ES-I3 (cell line): ENCODE data around the gene MCCC2.
A peak's percentile ranks its signal among the peaks of the same experiment; 100 is the strongest.
"Not testable (repeated sequence)": the region's sequence is repeated elsewhere in the genome, so short reads cannot be mapped to it uniquely, and the experiment has no call there.

ENCODE experiments used
- H3K36me3 ChIP-seq: 2 replicates; pipeline ENCODE4 v1.6.1; 2013; ENCODE audit warnings: mild to moderate bottlenecking, low read length, control low read depth, moderate library complexity; ENCODE audit not compliant: insufficient read depth
- H3K4me1 ChIP-seq: 2 replicates; pipeline ENCODE4 v1.6.1; 2013; ENCODE audit warnings: mild to moderate bottlenecking, control low read depth, low read length; ENCODE audit not compliant: insufficient read depth
- H3K9ac ChIP-seq: 2 replicates; pipeline ENCODE4 v1.6.1; 2013; ENCODE audit warnings: low read depth, mild to moderate bottlenecking, low read length, moderate library complexity
- H3K9me3 ChIP-seq: 2 replicates; pipeline ENCODE4 v1.6.1; 2013; ENCODE audit warnings: mild to moderate bottlenecking, low read length, moderate library complexity; ENCODE audit not compliant: control insufficient read depth, insufficient read depth

The MCCC2 gene

GRCh38 chr5:71586941-71587765 lies at the start of gene MCCC2:
Gene MCCC2 (plus strand): TSS chr5:71587340. CDS start chr5:71587426, 86 bp downstream.
- no peaks in the 10 kb centered on the region for H3K4me1 ChIP-seq
- H3K9ac ChIP-seq: peak within 1 kb of the TSS; percentile 53
- no peaks in the 10 kb centered on the region for H3K36me3 ChIP-seq
- no peaks in the 10 kb centered on the region for H3K9me3 ChIP-seq

- H3K4me1 ChIP-seq: no peaks in the 10 kb centered on the region
- no peaks in the 10 kb centered on the region for H3K9me3 ChIP-seq
- H3K36me3 ChIP-seq: peaks cover 8% of the 10 kb centered on the region
- H3K9ac ChIP-seq: no peak overlapping the region
These were observed 49.5 kb upstream of the MCCC2 start for GRCh38 chr5:71537687-71538086.

GRCh38 chr5:71550885-71551284 lies 36.3 kb upstream of the MCCC2 start:
- H3K9me3 ChIP-seq, H3K4me1 ChIP-seq, H3K9ac ChIP-seq: not testable (repeated sequence)
- H3K36me3 ChIP-seq: peaks cover 22% of the 10 kb centered on the region

- peaks cover 22% of the 10 kb centered on the region for H3K36me3 ChIP-seq
- H3K9ac ChIP-seq, H3K9me3 ChIP-seq, H3K4me1 ChIP-seq: not testable (repeated sequence)
These were observed 35.6 kb upstream of the MCCC2 start for GRCh38 chr5:71551582-71551981.

GRCh38 chr5:71552026-71552749 lies 35.0 kb upstream of the MCCC2 start:
- H3K36me3 ChIP-seq: peaks cover 19% of the 10 kb centered on the region
- H3K9me3 ChIP-seq, H3K4me1 ChIP-seq, H3K9ac ChIP-seq: not testable (repeated sequence)

GRCh38 chr5:71563161-71563560 lies 24.0 kb upstream of the MCCC2 start:
- no peak overlapping the region for H3K9ac ChIP-seq
- H3K4me1 ChIP-seq: no peaks in the 10 kb centered on the region
- H3K36me3 ChIP-seq: peaks cover 22% of the 10 kb centered on the region
- H3K9me3 ChIP-seq: no peaks in the 10 kb centered on the region

- H3K9ac ChIP-seq: no peak overlapping the region
- peaks cover 20% of the 10 kb centered on the region for H3K36me3 ChIP-seq
- no peaks in the 10 kb centered on the region for H3K4me1 ChIP-seq
- no peaks in the 10 kb centered on the region for H3K9me3 ChIP-seq
These were observed 22.2 kb upstream of the MCCC2 start for GRCh38 chr5:71564895-71565294.

GRCh38 chr5:71569748-71570509 lies 17.2 kb upstream of the MCCC2 start:
- H3K4me1 ChIP-seq: no peaks in the 10 kb centered on the region

GRCh38 chr5:71571811-71572210 lies 15.3 kb upstream of the MCCC2 start:
- H3K4me1 ChIP-seq, H3K9ac ChIP-seq, H3K36me3 ChIP-seq, H3K9me3 ChIP-seq: not testable (repeated sequence)

More at GRCh38 chr5:71569748-71570509, 17.2 kb upstream of the MCCC2 start:
- Histone ChIP-seq H3K9me3 (no peaks in the 10 kb centered on the region), H3K9ac (no peak overlapping the region), H3K36me3 (peaks cover 3% of the 10 kb centered on the region; the same call in 1 of the 2 replicates)

- peaks cover 3% of the 10 kb centered on the region; the same call in 1 of the 2 replicates for H3K36me3 ChIP-seq
- no peak overlapping the region for H3K9ac ChIP-seq
- H3K9me3 ChIP-seq: no peaks in the 10 kb centered on the region; the same call in 1 of the 2 replicates
- H3K4me1 ChIP-seq: no peaks in the 10 kb centered on the region
These were observed 13.5 kb upstream of the MCCC2 start for GRCh38 chr5:71573591-71573990.

- not testable (repeated sequence) for H3K4me1 ChIP-seq, H3K36me3 ChIP-seq, H3K9ac ChIP-seq, H3K9me3 ChIP-seq
These were observed 11.6 kb upstream of the MCCC2 start for GRCh38 chr5:71575588-71575987.

- no peak overlapping the region for H3K9ac ChIP-seq
These were observed 10.9 kb upstream of the MCCC2 start for GRCh38 chr5:71576241-71576640.

GRCh38 chr5:71577839-71578238 lies 9.3 kb upstream of the MCCC2 start:
- not testable (repeated sequence) for H3K4me1 ChIP-seq

More at GRCh38 chr5:71576241-71576640, 10.9 kb upstream of the MCCC2 start:
- H3K36me3 ChIP-seq: no peaks in the 10 kb centered on the region
- H3K4me1 ChIP-seq: no peaks in the 10 kb centered on the region
- H3K9me3 ChIP-seq: no peaks in the 10 kb centered on the region; the same call in 1 of the 2 replicates

GRCh38 chr5:71582945-71583584 lies 4.1 kb upstream of the MCCC2 start:
- Histone ChIP-seq H3K9me3 (no peaks in the 10 kb centered on the region), H3K4me1 (no peaks in the 10 kb centered on the region), H3K36me3 (no peaks in the 10 kb centered on the region), H3K9ac (no peak overlapping the region)

More at GRCh38 chr5:71577839-71578238, 9.3 kb upstream of the MCCC2 start:
- not testable (repeated sequence) for H3K9ac ChIP-seq, H3K9me3 ChIP-seq, H3K36me3 ChIP-seq
